OCI-LY1 (cell line): ENCODE data around the gene PTGDS.

Experiments used
- H2AFZ ChIP-seq: fragments of 200-600 bp; sonication (generic), shearing (Covaris generic); 2 replicates; pipeline ENCODE4 v1.6.0; 2014; ENCODE audit warnings: antibody characterized with exemption, mild to moderate bottlenecking, low read length
- H3F3A ChIP-seq: fragments of 200-600 bp; sonication (generic), shearing (Covaris generic); 2 replicates; pipeline ENCODE4 v1.6.0; 2014; ENCODE audit warnings: mild to moderate bottlenecking, antibody characterized with exemption, low read length, moderate library complexity; ENCODE audit not compliant: insufficient read depth
- H3K27ac ChIP-seq: fragments of 200-600 bp; sonication (generic); 2 replicates; pipeline ENCODE4 v1.5.1; 2014; ENCODE audit warnings: low read length, mixed run types, mild to moderate bottlenecking, low read depth; ENCODE audit not compliant: poor library complexity, severe bottlenecking
- H3K27me3 ChIP-seq: fragments of 200-600 bp; sonication (generic); 2 replicates; pipeline ENCODE4 v1.6.0; 2014; ENCODE audit warnings: antibody characterized with exemption, mild to moderate bottlenecking, low read length, moderate library complexity; ENCODE audit not compliant: insufficient read depth
- H3K36me3 ChIP-seq: fragments of 200-600 bp; sonication (generic); 2 replicates; pipeline ENCODE4 v1.6.1; 2014; ENCODE audit warnings: mild to moderate bottlenecking, antibody characterized with exemption, low read length, moderate library complexity, mixed read lengths; ENCODE audit not compliant: insufficient read depth
- H3K4me1 ChIP-seq: fragments of 200-600 bp; sonication (generic); 2 replicates; pipeline ENCODE4 v1.5.1; 2014; ENCODE audit warnings: mild to moderate bottlenecking, low read length, moderate library complexity; ENCODE audit not compliant: insufficient read depth, severe bottlenecking
- H3K4me2 ChIP-seq: fragments of 200-600 bp; sonication (generic), shearing (Covaris generic); 2 replicates; pipeline ENCODE4 v1.6.1; 2014; ENCODE audit warnings: low read length
- H3K4me3 ChIP-seq: fragments of 200-600 bp; sonication (generic); 2 replicates; pipeline ENCODE4 v1.5.1; 2014; ENCODE audit warnings: low read length, low read depth, mild to moderate bottlenecking, mixed read lengths; ENCODE audit not compliant: poor library complexity, severe bottlenecking
- H3K79me2 ChIP-seq: fragments of 200-600 bp; shearing (Covaris generic); 2 replicates; pipeline ENCODE4 v1.6.1; 2016; ENCODE audit warnings: mixed run types, low read length, mixed read lengths; ENCODE audit not compliant: insufficient read depth
- H3K9ac ChIP-seq: fragments of 200-600 bp; sonication (generic), shearing (Covaris generic); 2 replicates; pipeline ENCODE4 v1.6.1; 2014; ENCODE audit warnings: mild to moderate bottlenecking, low read length, mixed read lengths
- H3K9me2 ChIP-seq: fragments of 200-600 bp; sonication (generic), shearing (Covaris generic); 2 replicates; pipeline ENCODE4 v1.6.1; 2014; ENCODE audit warnings: low read depth, mild to moderate bottlenecking, low read length, mixed read lengths
- H3K9me3 ChIP-seq: fragments of 200-600 bp; shearing (Covaris generic); 2 replicates; pipeline ENCODE4 v1.6.1; 2014; ENCODE audit warnings: low read length, mixed read lengths
- H4K20me1 ChIP-seq: fragments of 200-600 bp; sonication (generic), shearing (Covaris generic); 2 replicates; pipeline ENCODE4 v1.6.0; 2016; ENCODE audit warnings: mild to moderate bottlenecking, low read length; ENCODE audit not compliant: insufficient read depth
- CTCF ChIP-seq: fragments of 200-600 bp; sonication (generic), shearing (Covaris generic); IDR thresholded peaks from 2 replicates; pipeline ENCODE4 v1.5.1; 2017; ENCODE audit warnings: mild to moderate bottlenecking, antibody characterized with exemption, low read length, moderate library complexity, mixed read lengths
- EZH2 ChIP-seq: fragments of 200-600 bp; sonication (generic), shearing (Covaris generic); IDR thresholded peaks from 2 replicates; pipeline ENCODE4 v1.8.0; 2017; ENCODE audit warnings: borderline replicate concordance, mixed run types, mild to moderate bottlenecking, antibody characterized with exemption, low read length, moderate library complexity, mixed read lengths

PTGDS gene

GRCh38 chr9:136946228-136947027, 30.9 kb upstream of the PTGDS start:
- H3K4me1 ChIP-seq, result peaks cover 26% of the 10 kb centered on the region
- H4K20me1 ChIP-seq, result no peaks in the 10 kb centered on the region
- no peak overlapping the region for H3K27ac ChIP-seq
- no peaks in the 10 kb centered on the region; the same call in 1 of the 2 replicates for H3K27me3 ChIP-seq
- peaks cover 16% of the 10 kb centered on the region for H3K36me3 ChIP-seq
- H3K9me2 ChIP-seq, result no peaks in the 10 kb centered on the region
- H3K4me3 ChIP-seq, result no peak overlapping the region
- H3F3A ChIP-seq, result no peaks in the 10 kb centered on the region
- TF ChIP-seq CTCF, result no peak
- TF ChIP-seq EZH2, result no peak
- no peak overlapping the region for H3K4me2 ChIP-seq
- H3K9ac ChIP-seq, result no peak overlapping the region
- no peaks in the 10 kb centered on the region for H3K9me3 ChIP-seq
- H2AFZ ChIP-seq, result no peak overlapping the region
- no peaks in the 10 kb centered on the region for H3K79me2 ChIP-seq

GRCh38 chr9:136947028-136947891, 30.0 kb upstream of the PTGDS start:
- Histone ChIP-seq H3K79me2 (no peaks in the 10 kb centered on the region), H2AFZ (no peak overlapping the region), H3K27me3 (no peaks in the 10 kb centered on the region; the same call in 1 of the 2 replicates), H4K20me1 (no peaks in the 10 kb centered on the region), H3K27ac (no peak overlapping the region), H3K36me3 (peaks cover 8% of the 10 kb centered on the region), H3K4me1 (peaks cover 26% of the 10 kb centered on the region), H3K9ac (no peak overlapping the region), H3K9me3 (no peaks in the 10 kb centered on the region), H3K9me2 (no peaks in the 10 kb centered on the region), H3K4me2 (no peak overlapping the region), H3K4me3 (no peak overlapping the region), H3F3A (no peaks in the 10 kb centered on the region)
- no peak for TF ChIP-seq EZH2

GRCh38 chr9:136947955-136948510, 29.3 kb upstream of the PTGDS start:
- Histone ChIP-seq H3K27me3 (peaks cover 2% of the 10 kb centered on the region; the same call in 1 of the 2 replicates), H3K27ac (no peak overlapping the region), H3F3A (no peaks in the 10 kb centered on the region), H3K4me2 (no peak overlapping the region), H4K20me1 (no peaks in the 10 kb centered on the region), H3K79me2 (no peaks in the 10 kb centered on the region), H3K4me1 (peaks cover 25% of the 10 kb centered on the region), H2AFZ (no peak overlapping the region), H3K9ac (no peak overlapping the region), H3K36me3 (no peaks in the 10 kb centered on the region), H3K4me3 (no peak overlapping the region), H3K9me2 (no peaks in the 10 kb centered on the region), H3K9me3 (no peaks in the 10 kb centered on the region)
- no peak for TF ChIP-seq EZH2
- TF ChIP-seq CTCF, result peak; percentile 57
